Left kidney (tissue), 2 donors: ENCODE data around the gene RNH1. TPM values are rescaled to one million over a fixed set of nuclear protein-coding genes. Genes with fewer than 3 reads are reported as not detected.
"Not testable (repeated sequence)": the region's sequence is repeated elsewhere in the genome, so short reads cannot be mapped to it uniquely, and the experiment has no call there.

Experiments
- DNase-seq: peaks from one replicate; pipeline ENCODE4 v3.0.0-alpha.2; 2013
- polyA plus RNA-seq: library from polyadenylated mRNA; unstranded; fragments of 120-200 nt; gene quantifications from one replicate; pipeline ENCODE4 v1.2.1, GENCODE V29; 2013; ENCODE audit not compliant: insufficient read length

Gene RNH1
- polyA plus RNA-seq, 1 donor, result 71.2 TPM

DNA sequence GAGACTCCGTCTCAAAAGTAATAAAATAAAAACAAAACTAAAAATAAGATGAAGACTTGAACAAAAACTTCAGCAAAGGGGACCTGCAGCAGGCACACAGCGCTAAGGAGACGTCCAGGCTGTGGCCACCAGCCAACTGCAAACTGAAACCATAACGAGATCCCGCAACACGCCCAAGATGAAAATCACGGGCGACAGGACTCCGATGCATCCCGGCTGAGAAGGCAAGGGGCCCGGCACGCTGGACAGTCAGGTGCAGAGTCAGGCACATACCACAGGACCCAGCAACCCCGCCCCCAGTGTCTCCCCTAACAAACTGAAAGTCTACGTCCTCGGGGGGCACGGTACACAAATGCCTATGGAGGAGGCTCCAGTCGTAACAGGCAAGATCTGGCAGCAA is 19.1 kb upstream of the RNH1 start:
- no peak for DNase-seq

DNA sequence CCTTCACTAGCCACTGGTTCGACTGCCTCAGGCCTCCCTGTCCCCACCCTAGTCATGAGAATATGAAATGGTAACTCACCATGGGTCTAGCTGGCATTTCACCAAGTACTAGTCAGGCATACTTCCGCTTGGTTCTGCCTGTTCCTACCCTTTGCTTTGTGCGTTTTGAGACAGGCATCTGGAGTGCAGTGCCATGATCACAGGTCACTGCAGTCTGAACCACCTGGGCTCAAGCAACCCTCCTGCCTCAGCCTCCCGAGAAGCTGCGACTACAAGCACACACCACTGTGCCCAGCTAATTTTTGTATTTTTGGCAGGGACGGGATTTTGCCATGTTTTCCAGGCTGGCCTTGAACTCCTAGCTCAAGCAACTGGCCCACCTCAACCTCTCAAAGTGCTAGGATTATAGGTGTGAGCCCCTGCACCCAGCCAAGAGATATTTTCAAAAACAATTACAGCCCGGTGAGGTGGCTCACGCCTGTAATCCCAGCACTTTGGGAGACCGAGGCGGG is 14.2 kb upstream of the RNH1 start:
- no peak for DNase-seq

- no peak for DNase-seq
Measured at GRCh38 chr11:520428-521176, 13.6 kb upstream of the RNH1 start.

- peak; percentile 64 for DNase-seq
Measured at GRCh38 chr11:518463-519202, 11.6 kb upstream of the RNH1 start.

- not testable (repeated sequence) for DNase-seq
Measured at GRCh38 chr11:516918-517685, 10.1 kb upstream of the RNH1 start.

- DNase-seq, result no peak
Measured at GRCh38 chr11:516400-516799, 9.4 kb upstream of the RNH1 start.

DNA sequence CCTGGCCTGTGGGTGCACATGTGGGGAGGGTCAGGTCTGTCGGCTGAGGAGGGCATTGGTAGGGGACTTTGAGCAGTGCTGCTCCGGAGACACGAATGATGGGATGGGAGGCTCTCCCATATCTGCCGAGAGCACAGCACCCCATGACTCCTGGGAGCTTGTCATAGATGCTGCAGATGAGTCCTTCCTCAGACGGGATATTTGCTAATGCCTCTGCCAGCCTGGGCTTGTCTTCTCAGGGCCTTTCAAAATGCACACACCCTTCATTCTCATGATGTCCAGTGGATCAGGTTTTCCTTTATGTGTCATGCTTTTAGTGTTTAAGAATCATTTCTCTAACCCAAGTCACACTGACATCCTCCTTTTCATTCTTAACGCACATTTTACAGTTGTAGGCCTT is 8.1 kb upstream of the RNH1 start:
- no peak for DNase-seq

DNA sequence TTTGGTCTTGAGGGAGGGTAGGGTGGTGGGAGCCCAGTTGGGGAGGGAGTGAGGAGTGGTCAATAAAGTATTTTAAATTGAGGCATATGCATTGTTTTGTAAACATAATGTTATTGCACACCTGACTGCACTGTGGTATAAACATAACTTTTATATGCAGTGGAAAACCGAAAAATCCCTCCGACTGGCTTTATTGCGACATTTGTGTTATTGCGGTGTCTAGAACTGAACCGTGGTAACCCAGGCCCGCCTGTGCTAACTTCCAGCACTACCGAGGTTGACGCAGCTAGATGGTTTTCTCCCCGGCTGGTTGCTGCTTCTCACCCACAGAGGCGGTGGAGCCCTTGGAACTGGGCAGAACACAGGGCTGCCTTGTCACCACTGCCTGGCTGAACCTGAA is 7.6 kb upstream of the RNH1 start:
- DNase-seq, result no peak

GRCh38 chr11:512761-513595 is 5.9 kb upstream of the RNH1 start:
- DNase-seq, result no peak

GRCh38 chr11:508956-509355 is 1.9 kb upstream of the RNH1 start:
- no peak for DNase-seq

DNA sequence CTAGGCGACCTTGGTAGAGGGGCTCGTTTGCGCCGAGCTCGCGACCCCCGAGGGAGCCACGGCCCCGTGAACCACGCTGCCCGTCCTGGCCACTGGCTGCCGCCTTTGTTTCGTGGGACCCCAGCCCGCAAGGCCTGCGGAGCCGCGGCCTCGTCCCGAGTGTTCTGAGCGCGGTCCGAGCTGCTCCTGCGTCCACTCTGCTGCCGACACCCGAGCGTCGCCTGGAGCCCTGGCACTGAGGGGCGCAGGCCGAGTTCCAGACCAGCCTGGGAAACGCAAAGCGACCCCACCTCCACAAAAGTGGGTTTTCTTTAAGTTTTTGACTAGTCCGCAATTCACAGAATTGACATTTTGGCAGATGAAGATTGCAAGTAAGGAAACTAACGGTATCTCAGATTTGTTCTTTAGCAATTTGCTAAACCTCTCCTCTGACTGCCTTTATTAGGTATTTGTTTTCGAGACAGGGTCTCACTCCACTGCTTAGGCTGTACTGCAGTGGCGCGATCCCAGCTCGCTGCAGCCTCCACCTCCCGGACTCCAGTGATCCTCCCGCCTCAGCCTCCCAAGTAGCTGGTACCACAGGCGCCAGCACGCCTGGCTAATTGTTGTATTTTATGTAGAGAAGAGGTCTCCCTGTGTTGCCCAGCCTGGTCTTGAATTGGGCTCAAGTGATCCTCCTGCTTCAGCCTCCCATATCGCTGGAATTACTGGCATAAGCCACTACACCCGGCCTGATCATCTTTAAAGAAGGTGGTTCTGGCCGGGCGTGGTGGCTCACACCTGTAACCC is 879 bp upstream of the RNH1 start:
- no peak for DNase-seq

DNA sequence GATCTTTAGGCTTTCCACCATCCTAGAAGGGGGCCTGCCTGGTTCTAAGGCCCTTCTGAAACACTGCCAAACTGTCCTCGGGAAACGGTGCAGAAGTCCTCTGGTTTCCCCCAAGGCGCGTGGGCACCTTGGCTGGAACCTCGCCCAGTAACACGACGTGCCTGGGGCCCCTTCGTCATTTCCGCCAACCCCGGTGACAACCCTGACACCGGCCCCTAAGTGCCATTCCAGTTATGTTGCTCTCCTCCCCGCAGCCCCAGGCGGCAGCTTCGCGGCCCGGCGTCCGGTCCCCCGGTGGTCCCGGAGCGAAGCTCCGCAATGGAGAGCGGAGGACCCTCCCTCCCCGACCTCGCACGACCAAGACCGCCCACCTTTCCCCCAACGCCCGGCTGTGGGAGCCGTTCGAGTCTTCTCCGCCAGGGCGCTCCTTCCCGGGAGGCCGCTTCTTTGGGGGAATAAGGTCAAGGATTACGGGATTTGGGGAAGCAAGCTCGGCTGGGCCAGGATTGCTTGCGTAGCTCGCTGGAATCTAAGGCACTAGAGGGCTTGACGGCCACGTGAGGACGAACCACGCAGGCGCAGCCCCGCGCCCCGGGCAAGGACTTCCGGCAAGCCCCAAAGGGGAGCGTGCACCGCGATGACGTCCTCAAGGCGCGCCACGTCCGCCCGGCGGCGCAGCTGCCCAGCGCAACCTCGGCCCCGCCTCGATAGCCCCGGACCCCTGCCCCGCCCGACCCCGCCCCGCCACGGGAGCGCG is 626 bp downstream of the RNH1 start:
- DNase-seq, result peak; percentile 94

DNA sequence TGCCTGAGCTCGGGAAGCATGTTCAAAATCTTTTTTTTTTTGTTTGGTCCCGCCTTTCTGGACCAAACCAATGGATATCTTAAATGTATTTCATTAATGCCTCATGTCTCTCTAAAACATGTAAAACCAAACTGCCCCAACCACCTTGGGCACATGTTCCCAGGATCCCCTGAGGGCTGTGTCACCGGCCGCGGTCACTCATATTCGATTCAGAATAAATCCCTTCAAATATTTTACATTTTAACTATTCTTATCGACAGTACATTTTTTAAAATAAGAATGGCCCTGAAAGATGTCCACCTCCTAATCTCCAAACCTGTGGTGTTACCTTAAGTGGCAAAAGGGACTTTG is 2.1 kb downstream of the RNH1 start:
- no peak for DNase-seq

- DNase-seq, result peak; percentile 37
Measured at GRCh38 chr11:504053-504993, 2.7 kb downstream of the RNH1 start.

DNA sequence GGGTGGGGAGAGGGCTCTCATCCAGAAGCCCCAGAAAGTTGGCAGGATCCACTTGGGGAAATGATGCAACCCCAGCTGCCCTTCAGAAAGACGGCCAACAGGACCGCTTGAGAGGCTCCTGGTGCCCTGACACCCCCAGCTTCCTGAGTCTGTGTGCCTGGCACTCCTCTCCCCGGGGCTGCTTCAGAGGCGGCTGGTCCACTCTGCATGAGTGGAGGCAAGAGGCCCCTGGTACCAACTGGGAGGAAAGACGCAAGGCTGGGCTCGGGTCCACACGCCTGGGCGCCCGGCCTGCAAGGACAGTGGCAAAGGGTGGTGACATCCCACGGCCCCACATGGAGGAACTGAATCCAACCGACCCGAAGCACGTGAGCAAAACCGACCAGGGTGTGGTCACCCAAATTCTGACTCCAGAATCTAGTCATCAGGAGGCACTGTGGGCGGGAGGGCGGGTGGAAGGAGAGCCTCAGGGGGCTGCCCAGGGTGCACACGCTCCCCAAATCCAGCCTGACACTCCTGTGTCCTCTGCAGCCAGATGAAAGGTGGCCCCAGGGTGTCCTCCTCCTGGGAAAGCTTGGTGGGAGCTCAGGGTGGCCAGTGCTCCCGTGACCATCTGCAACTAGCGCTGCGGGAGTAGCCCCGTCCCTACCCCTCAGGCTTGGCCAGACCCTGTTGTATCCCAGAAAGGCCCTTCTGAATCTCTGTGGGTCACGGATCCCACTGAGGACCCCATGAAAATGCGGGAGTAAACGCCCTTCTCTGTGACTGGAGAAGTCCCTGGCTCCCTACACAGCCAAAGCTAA is 3.7 kb downstream of the RNH1 start:
- no peak for DNase-seq

DNA sequence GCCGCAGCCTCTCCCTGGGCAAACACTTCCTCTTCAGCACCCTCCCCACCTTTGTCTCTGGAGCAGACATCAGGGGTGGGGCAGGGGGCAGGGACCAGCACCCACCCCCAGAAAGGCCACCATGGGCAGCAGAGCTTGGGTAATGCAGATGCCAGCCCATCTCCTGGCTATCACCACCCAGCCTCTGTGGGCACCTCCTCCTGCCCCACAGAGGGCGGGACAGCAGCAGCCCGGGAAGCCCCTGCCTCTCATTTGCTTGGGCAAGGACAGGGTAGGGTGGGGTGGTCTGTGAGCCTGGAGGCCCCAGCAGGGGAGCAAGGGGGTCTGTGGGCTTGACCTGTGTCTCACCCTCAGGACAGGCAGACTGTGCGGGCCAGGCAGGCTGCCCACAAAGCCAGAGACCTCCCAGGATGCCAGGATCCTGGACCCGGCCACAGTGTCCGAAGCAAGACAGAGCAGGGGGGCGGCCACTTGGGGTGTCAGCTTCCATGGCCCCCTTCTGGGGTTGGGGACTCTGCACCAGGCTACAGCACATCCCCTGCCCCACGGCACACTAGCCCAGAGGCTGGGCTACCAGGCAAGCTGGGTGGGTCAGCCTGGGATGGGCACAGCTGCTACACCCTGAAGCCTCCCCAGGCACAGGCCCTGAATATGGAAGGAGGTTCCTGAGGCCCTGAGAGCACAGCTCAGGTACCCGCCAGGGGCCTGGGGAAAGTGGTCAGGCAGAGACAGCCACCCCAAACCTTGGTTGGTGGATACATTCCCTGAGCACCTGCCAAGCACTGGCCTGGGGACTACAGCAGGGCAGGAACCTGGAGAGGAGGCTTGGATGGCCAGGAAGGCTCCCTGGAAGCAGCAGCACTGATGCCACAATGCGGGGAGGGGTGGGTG is 4.5 kb downstream of the RNH1 start:
- no peak for DNase-seq

DNA sequence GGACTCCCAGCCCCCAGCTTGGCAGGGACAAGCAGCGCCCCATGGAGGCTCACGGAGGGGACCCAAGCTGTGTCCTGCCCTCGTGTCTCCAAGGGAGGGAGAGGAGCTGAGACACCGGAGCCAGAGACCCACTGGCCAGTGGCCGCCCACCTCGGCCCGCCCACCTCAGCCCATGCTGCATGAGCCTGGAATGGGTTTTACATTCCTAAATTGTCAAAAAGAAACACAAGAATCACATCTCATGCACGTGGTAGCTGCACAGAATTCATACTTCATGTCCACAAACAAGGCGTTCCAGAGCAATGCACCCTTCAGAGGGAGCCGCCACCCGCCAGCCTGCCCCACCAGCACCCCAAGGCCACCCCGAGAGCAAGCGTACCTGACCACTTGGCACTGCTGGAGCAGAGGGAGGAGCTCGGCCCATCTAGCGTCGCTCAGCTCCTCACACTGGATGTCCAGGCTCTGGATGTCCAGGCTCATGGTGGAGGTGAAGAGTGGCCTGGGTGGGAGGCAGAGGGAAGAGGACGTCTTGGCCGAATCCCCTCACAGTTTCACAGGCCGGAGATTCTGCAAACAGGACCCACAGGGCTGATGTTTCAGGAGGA is 5.3 kb downstream of the RNH1 start:
- no peak for DNase-seq
